HG03025 (cell line): Measurements from ENCODE around the gene CCND1.

Experiments
- ATAC-seq: cut with Tn5 transposase; IDR thresholded peaks from one replicate; pipeline ENCODE4 v1.9.1; 2021; ENCODE audit warnings: mild to moderate bottlenecking, moderate library complexity; ENCODE audit not compliant: unreplicated experiment, low FRiP score

CCND1 gene

GRCh38 chr11:69639831-69640230, 1.1 kb upstream of the CCND1 start:
- no peak for ATAC-seq

- no peak for ATAC-seq
Measured at GRCh38 chr11:69640260-69640994, 529 bp upstream of the CCND1 start.

- no peak for ATAC-seq
Measured at GRCh38 chr11:69641681-69642548, 959 bp downstream of the CCND1 start.

- no peak for ATAC-seq
Measured at GRCh38 chr11:69642549-69642912, 1.6 kb downstream of the CCND1 start.

GRCh38 chr11:69642913-69643632, 2.1 kb downstream of the CCND1 start:
- ATAC-seq = no peak

GRCh38 chr11:69643646-69644045, 2.7 kb downstream of the CCND1 start:
- no peak for ATAC-seq

GRCh38 chr11:69644071-69644961, 3.4 kb downstream of the CCND1 start:
- ATAC-seq = no peak

GRCh38 chr11:69644962-69645675, 4.2 kb downstream of the CCND1 start:
- ATAC-seq = no peak

- ATAC-seq = no peak
Measured at GRCh38 chr11:69645801-69646492, 5.0 kb downstream of the CCND1 start.

GRCh38 chr11:69646493-69647389, 5.8 kb downstream of the CCND1 start:
- ATAC-seq = no peak

- no peak for ATAC-seq
Measured at GRCh38 chr11:69647390-69647748, 6.4 kb downstream of the CCND1 start.

GRCh38 chr11:69647761-69648497, 7.0 kb downstream of the CCND1 start:
- ATAC-seq = no peak

- ATAC-seq = no peak
Measured at GRCh38 chr11:69648679-69649575, 8.0 kb downstream of the CCND1 start.

- no peak for ATAC-seq
Measured at GRCh38 chr11:69649576-69649900, 8.6 kb downstream of the CCND1 start.

GRCh38 chr11:69650081-69650831, 9.3 kb downstream of the CCND1 start:
- ATAC-seq = no peak

GRCh38 chr11:69650832-69651344, 9.9 kb downstream of the CCND1 start:
- no peak for ATAC-seq
